DMS153 (cell line): ENCODE measurements around the gene GPR84.

Experiments used
- DNase-seq: peaks from one replicate; lab custom pipeline; 2025; lab: John Stamatoyannopoulos, UW

GPR84 gene

GRCh38 chr12:54373649-54374561, 9.6 kb upstream of the GPR84 start:
- DNase-seq = no peak

- no peak for DNase-seq
These were observed 8.0 kb upstream of the GPR84 start for GRCh38 chr12:54372113-54372806.

GRCh38 chr12:54371328-54372112, 7.2 kb upstream of the GPR84 start:
- peak; percentile 90 for DNase-seq

- no peak for DNase-seq
These were observed 6.0 kb upstream of the GPR84 start for GRCh38 chr12:54370171-54370730.

GRCh38 chr12:54369597-54370131, 5.4 kb upstream of the GPR84 start:
- no peak for DNase-seq

GRCh38 chr12:54368709-54369596, 4.7 kb upstream of the GPR84 start:
- peak; percentile 72 for DNase-seq

- DNase-seq = no peak
These were observed 3.9 kb upstream of the GPR84 start for GRCh38 chr12:54368025-54368708.

GRCh38 chr12:54363618-54364017, 668 bp downstream of the GPR84 start:
- no peak for DNase-seq

- no peak for DNase-seq
These were observed 1.2 kb downstream of the GPR84 start for GRCh38 chr12:54363047-54363446.

GRCh38 chr12:54360717-54361456, 3.4 kb downstream of the GPR84 start:
- DNase-seq = peak; percentile 76

GRCh38 chr12:54359762-54360351, 4.4 kb downstream of the GPR84 start:
- no peak for DNase-seq

GRCh38 chr12:54358945-54359761, 5.1 kb downstream of the GPR84 start:
- peak; percentile 99 for DNase-seq

GRCh38 chr12:54358191-54358944, 5.9 kb downstream of the GPR84 start:
- peak; percentile 27 for DNase-seq

- no peak for DNase-seq
These were observed 6.6 kb downstream of the GPR84 start for GRCh38 chr12:54357506-54358190.

GRCh38 chr12:54356951-54357356, 7.3 kb downstream of the GPR84 start:
- DNase-seq = no peak

- no peak for DNase-seq
These were observed 8.1 kb downstream of the GPR84 start for GRCh38 chr12:54356228-54356627.
